NCI-H524 treated with DMSO at 0.1 percent for 48 hours (cell line): Measurements from ENCODE around the gene A2M.

Experiments
- DNase-seq: peaks from one replicate; lab custom pipeline; 2025; lab: John Stamatoyannopoulos, UW

The A2M gene

DNA sequence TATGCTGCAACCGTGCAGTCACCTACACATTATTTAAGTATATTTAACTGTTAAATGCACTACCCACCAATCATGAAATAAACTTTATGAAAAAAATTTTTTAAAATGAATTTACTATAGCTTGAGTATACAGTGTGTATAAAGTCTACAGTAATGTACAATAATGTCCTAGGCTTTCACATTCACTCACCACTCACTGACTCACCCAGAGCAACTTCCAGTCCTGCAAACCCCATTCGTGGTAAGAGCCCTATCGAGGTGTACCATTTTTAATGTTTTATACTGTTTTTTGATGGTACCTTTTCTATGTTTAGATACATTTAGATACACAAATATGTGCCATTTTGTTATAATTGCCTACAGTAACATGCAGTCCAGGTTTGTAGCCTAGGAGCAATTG is 78.3 kb downstream of the A2M start:
- DNase-seq: no peak

DNA sequence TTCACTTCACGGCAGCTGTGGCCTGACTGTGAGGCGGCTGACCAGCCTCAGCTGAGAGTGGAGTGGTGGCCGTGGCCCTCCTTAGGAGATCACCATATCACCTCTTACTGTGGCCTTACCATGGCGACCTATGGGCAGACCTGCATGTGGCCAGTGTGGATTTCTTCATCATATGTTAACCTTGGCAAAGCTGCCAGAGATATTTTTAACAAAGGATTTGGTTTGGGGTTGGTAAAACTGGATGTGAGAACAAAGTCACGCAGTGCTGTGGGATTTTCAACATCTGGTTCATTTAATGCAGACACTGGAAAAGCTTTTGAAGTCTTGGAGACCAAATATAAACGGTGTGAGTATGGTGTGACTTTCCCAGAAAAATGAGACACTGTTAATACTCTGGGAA is 79.5 kb downstream of the A2M start:
- no peak for DNase-seq

GRCh38 chr12:9034095-9034494 is 81.6 kb downstream of the A2M start:
- DNase-seq: no peak

DNA sequence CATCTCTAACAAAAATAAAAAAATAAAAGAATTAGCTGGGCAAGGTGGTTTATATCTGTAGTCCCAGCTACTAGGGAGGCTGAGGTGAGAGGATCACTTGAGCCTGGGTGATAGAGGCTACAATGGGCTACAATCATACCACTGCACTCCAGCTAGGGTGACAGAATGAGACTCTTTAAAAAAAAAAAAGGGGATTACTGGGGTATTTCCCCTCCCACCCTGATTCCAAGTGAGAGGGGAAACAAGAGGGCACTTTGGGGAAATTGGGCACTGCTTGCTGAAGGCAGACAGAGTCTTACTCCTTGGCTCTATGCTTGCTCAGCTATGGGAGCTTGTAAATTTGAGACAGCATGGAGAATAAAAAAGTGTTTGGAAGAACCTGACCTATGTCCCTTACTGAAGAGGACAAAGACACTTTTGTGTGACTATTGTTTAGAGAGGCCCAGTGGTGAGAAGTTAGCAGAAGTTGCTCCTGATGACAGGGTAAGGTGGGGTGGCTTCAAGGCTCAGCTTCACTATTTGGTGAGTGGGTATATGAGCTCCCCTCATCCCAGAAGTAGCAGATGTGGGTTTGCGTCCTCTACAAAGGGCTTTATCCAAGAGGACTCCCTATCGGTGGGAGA is 82.3 kb downstream of the A2M start:
- no peak for DNase-seq

GRCh38 chr12:9032202-9032964 is 83.3 kb downstream of the A2M start:
- no peak for DNase-seq

GRCh38 chr12:9030776-9031175 is 84.9 kb downstream of the A2M start:
- DNase-seq: no peak

- no peak for DNase-seq
Measured at GRCh38 chr12:9027161-9028059, 88.3 kb downstream of the A2M start.

- DNase-seq: no peak
Measured at GRCh38 chr12:9024512-9024911, 91.2 kb downstream of the A2M start.

DNA sequence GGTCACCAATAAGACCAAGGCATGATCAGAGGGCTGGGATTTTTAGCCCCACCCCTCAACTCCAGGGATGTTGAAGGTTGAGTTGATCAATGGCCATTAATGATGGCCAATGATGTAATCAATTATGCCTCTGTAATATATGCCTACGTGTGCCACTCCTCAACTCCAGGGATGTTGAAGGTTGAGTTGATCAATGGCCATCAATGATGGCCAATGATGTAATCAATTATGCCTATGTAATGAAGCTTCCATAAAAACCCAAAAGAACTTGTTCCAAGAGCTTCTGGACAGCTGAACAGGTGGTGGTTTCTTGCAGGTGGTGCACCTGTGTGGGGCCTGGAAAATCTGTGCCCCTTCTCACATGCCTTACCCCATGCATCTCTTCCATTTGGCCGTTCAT is 93.1 kb downstream of the A2M start:
- DNase-seq: no peak
